Measurements from ENCODE around the gene CFLAR. TPM values are rescaled to one million over a fixed set of nuclear protein-coding genes. Genes with fewer than 3 reads are reported as not detected.
"Not testable (repeated sequence)": the region's sequence is repeated elsewhere in the genome, so short reads cannot be mapped to it uniquely, and the experiment has no call there.

The CFLAR gene
- total and polyA plus RNA-seq, 2 donors: 58.5 to 84.5 TPM

GRCh38 chr2:201114846-201115245, 1.1 kb upstream of the CFLAR start:
- Histone ChIP-seq H3K4me1 (ENCODE audit: control insufficient read depth in 2 of 2, insufficient read depth in 2 of 2, low read length in 2 of 2) (peaks cover 12 to 40% of the 10 kb centered on the region in 2 donors), H3K27ac (ENCODE audit: low read depth in 1 of 2, low read length in 1 of 2) (no peak overlapping the region), H3K4me3 (ENCODE audit: low read length in 2 of 2) (no peak overlapping the region), H3K36me3 (ENCODE audit: control insufficient read depth in 2 of 2, insufficient read depth in 2 of 2, low read length in 1 of 2) (no peaks in the 10 kb centered on the region), H3K27me3 (ENCODE audit: control insufficient read depth in 2 of 2, insufficient read depth in 1 of 2, low read length in 1 of 2) (no peaks in the 10 kb centered on the region), H3K9me3 (ENCODE audit: control insufficient read depth in 2 of 2, insufficient read depth in 1 of 2, low read length in 1 of 2) (peaks cover 0 to 6% of the 10 kb centered on the region in 2 donors)
- DNase-seq (ENCODE audit: low read depth in 6 of 9, low spot score in 9 of 9): no peak

- H3K4me1 ChIP-seq (ENCODE audit: control insufficient read depth in 2 of 2, insufficient read depth in 2 of 2, low read length in 2 of 2): peaks cover 20 to 52% of the 10 kb centered on the region in 2 donors
- peak in 8 of 9 donors; percentile 44 to 90 (median 69) for DNase-seq (ENCODE audit: low read depth in 6 of 9, low spot score in 9 of 9)
Observed at GRCh38 chr2:201116959-201117734, 1.2 kb downstream of the CFLAR start.

GRCh38 chr2:201117735-201118094, 1.8 kb downstream of the CFLAR start:
- H3K27ac ChIP-seq (ENCODE audit: low read depth in 1 of 2, low read length in 1 of 2): peak overlapping the region; percentile 99 to 100
- WGBS: 51% methylated on average over 13 of the region's 13 CpGs
- H3K4me1 ChIP-seq (ENCODE audit: control insufficient read depth in 2 of 2, insufficient read depth in 2 of 2, low read length in 2 of 2): peaks cover 25 to 57% of the 10 kb centered on the region in 2 donors
- peak overlapping the region; percentile 93 to 98 for H3K4me3 ChIP-seq (ENCODE audit: low read length in 2 of 2)
- H3K36me3 ChIP-seq (ENCODE audit: control insufficient read depth in 2 of 2, insufficient read depth in 2 of 2, low read length in 1 of 2); H3K9me3 ChIP-seq (ENCODE audit: control insufficient read depth in 2 of 2, insufficient read depth in 1 of 2, low read length in 1 of 2); H3K27me3 ChIP-seq (ENCODE audit: control insufficient read depth in 2 of 2, insufficient read depth in 1 of 2, low read length in 1 of 2); DNase-seq (ENCODE audit: low read depth in 6 of 9, low spot score in 9 of 9): not testable (repeated sequence)

More at GRCh38 chr2:201116959-201117734, 1.2 kb downstream of the CFLAR start:
- WGBS: 3% methylated on average over 22 of the region's 22 CpGs
- peak overlapping the region; percentile 99 to 100 for H3K27ac ChIP-seq (ENCODE audit: low read depth in 1 of 2, low read length in 1 of 2)
- H3K4me3 ChIP-seq (ENCODE audit: low read length in 2 of 2): peak overlapping the region; percentile 93 to 98
- H3K9me3 ChIP-seq (ENCODE audit: control insufficient read depth in 2 of 2, insufficient read depth in 1 of 2, low read length in 1 of 2): peaks cover 0 to 6% of the 10 kb centered on the region in 2 donors
- no peaks in the 10 kb centered on the region for H3K27me3 ChIP-seq (ENCODE audit: control insufficient read depth in 2 of 2, insufficient read depth in 1 of 2, low read length in 1 of 2)
- H3K36me3 ChIP-seq (ENCODE audit: control insufficient read depth in 2 of 2, insufficient read depth in 2 of 2, low read length in 1 of 2): peaks cover 0 to 4% of the 10 kb centered on the region in 2 donors

GRCh38 chr2:201118121-201118960, 2.4 kb downstream of the CFLAR start:
- Histone ChIP-seq H3K4me1 (ENCODE audit: control insufficient read depth in 2 of 2, insufficient read depth in 2 of 2, low read length in 2 of 2) (peaks cover 27 to 62% of the 10 kb centered on the region in 2 donors), H3K9me3 (ENCODE audit: control insufficient read depth in 2 of 2, insufficient read depth in 1 of 2, low read length in 1 of 2) (peaks cover 0 to 6% of the 10 kb centered on the region in 2 donors), H3K36me3 (ENCODE audit: control insufficient read depth in 2 of 2, insufficient read depth in 2 of 2, low read length in 1 of 2) (peaks cover 0 to 7% of the 10 kb centered on the region in 2 donors), H3K27me3 (ENCODE audit: control insufficient read depth in 2 of 2, insufficient read depth in 1 of 2, low read length in 1 of 2) (no peaks in the 10 kb centered on the region), H3K27ac (ENCODE audit: low read depth in 1 of 2, low read length in 1 of 2) (peak overlapping the region; percentile 99 to 100), H3K4me3 (ENCODE audit: low read length in 2 of 2) (peak overlapping the region; percentile 93 to 98)
- whole genome bisulfite sequencing: under 1% methylated on average over 48 of the region's 48 CpGs
- DNase-seq (ENCODE audit: low read depth in 6 of 9, low spot score in 9 of 9): peak in 8 of 9 donors; percentile 63 to 91 (median 76)

- 3% methylated on average over 12 of the region's 12 CpGs for WGBS
- Histone ChIP-seq H3K27me3 (ENCODE audit: control insufficient read depth in 2 of 2, insufficient read depth in 1 of 2, low read length in 1 of 2) (no peaks in the 10 kb centered on the region), H3K4me3 (ENCODE audit: low read length in 2 of 2) (peak overlapping the region; percentile 93 to 98), H3K27ac (ENCODE audit: low read depth in 1 of 2, low read length in 1 of 2) (peak overlapping the region; percentile 99 to 100), H3K9me3 (ENCODE audit: control insufficient read depth in 2 of 2, insufficient read depth in 1 of 2, low read length in 1 of 2) (peaks cover 0 to 6% of the 10 kb centered on the region in 2 donors), H3K4me1 (ENCODE audit: control insufficient read depth in 2 of 2, insufficient read depth in 2 of 2, low read length in 2 of 2) (peaks cover 27 to 71% of the 10 kb centered on the region in 2 donors), H3K36me3 (ENCODE audit: control insufficient read depth in 2 of 2, insufficient read depth in 2 of 2, low read length in 1 of 2) (peaks cover 0 to 7% of the 10 kb centered on the region in 2 donors)
- DNase-seq (ENCODE audit: low read depth in 6 of 9, low spot score in 9 of 9): peak in 2 of 9 donors; percentile 29 to 69
Observed at GRCh38 chr2:201118961-201119854, 3.2 kb downstream of the CFLAR start.

- Histone ChIP-seq H3K4me3 (ENCODE audit: low read length in 2 of 2) (no peak overlapping the region), H3K4me1 (ENCODE audit: control insufficient read depth in 2 of 2, insufficient read depth in 2 of 2, low read length in 2 of 2) (peaks cover 50 to 83% of the 10 kb centered on the region in 2 donors), H3K36me3 (ENCODE audit: control insufficient read depth in 2 of 2, insufficient read depth in 2 of 2, low read length in 1 of 2) (peaks cover 0 to 7% of the 10 kb centered on the region in 2 donors), H3K9me3 (ENCODE audit: control insufficient read depth in 2 of 2, insufficient read depth in 1 of 2, low read length in 1 of 2) (no peaks in the 10 kb centered on the region), H3K27ac (ENCODE audit: low read depth in 1 of 2, low read length in 1 of 2) (no peak overlapping the region), H3K27me3 (ENCODE audit: control insufficient read depth in 2 of 2, insufficient read depth in 1 of 2, low read length in 1 of 2) (no peaks in the 10 kb centered on the region)
- WGBS: 97% methylated on average over 1 of the region's 1 CpG
- DNase-seq (ENCODE audit: low read depth in 6 of 9, low spot score in 9 of 9): no peak
Observed at GRCh38 chr2:201122276-201122675, 6.3 kb downstream of the CFLAR start.

- Histone ChIP-seq H3K4me1 (ENCODE audit: control insufficient read depth in 2 of 2, insufficient read depth in 2 of 2, low read length in 2 of 2) (peaks cover 49 to 77% of the 10 kb centered on the region in 2 donors), H3K36me3 (ENCODE audit: control insufficient read depth in 2 of 2, insufficient read depth in 2 of 2, low read length in 1 of 2) (peaks cover 6 to 14% of the 10 kb centered on the region in 2 donors), H3K9me3 (ENCODE audit: control insufficient read depth in 2 of 2, insufficient read depth in 1 of 2, low read length in 1 of 2) (no peaks in the 10 kb centered on the region), H3K27me3 (ENCODE audit: control insufficient read depth in 2 of 2, insufficient read depth in 1 of 2, low read length in 1 of 2) (no peaks in the 10 kb centered on the region), H3K4me3 (ENCODE audit: low read length in 2 of 2) (no peak overlapping the region), H3K27ac (ENCODE audit: low read depth in 1 of 2, low read length in 1 of 2) (peak overlapping the region; percentile 79 to 85)
- DNase-seq (ENCODE audit: low read depth in 6 of 9, low spot score in 9 of 9): peak in 1 of 9 donors; percentile 42
- 31% methylated on average over 9 of the region's 9 CpGs for WGBS
Observed at GRCh38 chr2:201126308-201127151, 10.6 kb downstream of the CFLAR start.

GRCh38 chr2:201127152-201127511, 11.2 kb downstream of the CFLAR start:
- Histone ChIP-seq H3K36me3 (ENCODE audit: control insufficient read depth in 2 of 2, insufficient read depth in 2 of 2, low read length in 1 of 2) (peaks cover 6 to 17% of the 10 kb centered on the region in 2 donors), H3K27ac (ENCODE audit: low read depth in 1 of 2, low read length in 1 of 2) (peak overlapping the region; percentile 79 to 85), H3K9me3 (ENCODE audit: control insufficient read depth in 2 of 2, insufficient read depth in 1 of 2, low read length in 1 of 2) (no peaks in the 10 kb centered on the region), H3K4me3 (ENCODE audit: low read length in 2 of 2) (no peak overlapping the region), H3K4me1 (ENCODE audit: control insufficient read depth in 2 of 2, insufficient read depth in 2 of 2, low read length in 2 of 2) (peaks cover 49 to 78% of the 10 kb centered on the region in 2 donors), H3K27me3 (ENCODE audit: control insufficient read depth in 2 of 2, insufficient read depth in 1 of 2, low read length in 1 of 2) (no peaks in the 10 kb centered on the region)
- 88% methylated on average over 2 of the region's 2 CpGs for WGBS
- DNase-seq (ENCODE audit: low read depth in 6 of 9, low spot score in 9 of 9): no peak

Data from thymus (tissue), 11 donors.